ENCODE measurements around the gene MPPE1. TPM values are rescaled to one million over a fixed set of nuclear protein-coding genes. Genes with fewer than 3 reads are reported as not detected.

Gene MPPE1
- total RNA-seq, 1 donor from 2014 or later: 20.9 TPM

Other genes with a start within 250 kb of the MPPE1 start
- gene GNAL, start 219.1 kb downstream of the MPPE1 start, total RNA-seq: 2.6 TPM
- gene CHMP1B, start 56.9 kb downstream of the MPPE1 start, total RNA-seq: 29.2 TPM
- gene IMPA2, start 73.2 kb upstream of the MPPE1 start, total RNA-seq: 33.9 TPM
- gene ANKRD62, start 185.5 kb upstream of the MPPE1 start, total RNA-seq: not detected